GM12865 (cell line): ENCODE data around the gene RAPGEFL1.
"Not testable (repeated sequence)": the region's sequence is repeated elsewhere in the genome, so short reads cannot be mapped to it uniquely, and the experiment has no call there.

Experiments
- DNase-seq: peaks from one replicate; pipeline ENCODE4 v3.0.0; 2010; ENCODE audit warnings: low read depth
- H3K4me3 ChIP-seq: 2 replicates; pipeline ENCODE4 v1.5.1; 2011; ENCODE audit warnings: mild to moderate bottlenecking, low read depth, low read length, control low read depth
- CTCF ChIP-seq: IDR thresholded peaks from 2 replicates; pipeline ENCODE4 v1.5.1; 2011; ENCODE audit warnings: low read length, control low read depth, low read depth, inconsistent platforms; ENCODE audit not compliant: insufficient read depth; ENCODE audit errors: missing control alignments

The RAPGEFL1 gene

GRCh38 chr17:40177275-40177874, at the start of gene RAPGEFL1:
Gene RAPGEFL1 (plus strand): TSS chr17:40177470. CDS start chr17:40177862, 392 bp downstream.
- peak within 1 kb of the TSS; percentile 49 for H3K4me3 ChIP-seq
- TF ChIP-seq CTCF, result no peak
- DNase-seq, result peak; percentile 82

GRCh38 chr17:40129498-40129897, 47.8 kb upstream of the RAPGEFL1 start:
- H3K4me3 ChIP-seq, result no peak overlapping the region
- no peak for DNase-seq
- TF ChIP-seq CTCF, result no peak

- no peak for DNase-seq
- H3K4me3 ChIP-seq, result no peak overlapping the region
- no peak for TF ChIP-seq CTCF
These were observed 46.8 kb upstream of the RAPGEFL1 start for GRCh38 chr17:40130352-40131042.

GRCh38 chr17:40134184-40134583, 43.1 kb upstream of the RAPGEFL1 start:
- TF ChIP-seq CTCF, result no peak
- no peak for DNase-seq
- H3K4me3 ChIP-seq, result no peak overlapping the region

GRCh38 chr17:40135817-40136216, 41.5 kb upstream of the RAPGEFL1 start:
- no peak overlapping the region for H3K4me3 ChIP-seq
- no peak for TF ChIP-seq CTCF
- DNase-seq, result no peak

- DNase-seq, result no peak
- no peak for TF ChIP-seq CTCF
- H3K4me3 ChIP-seq, result peak overlapping the region; percentile 80
These were observed 37.7 kb upstream of the RAPGEFL1 start for GRCh38 chr17:40139566-40140058.

- H3K4me3 ChIP-seq, DNase-seq: not testable (repeated sequence)
These were observed 34.1 kb upstream of the RAPGEFL1 start for GRCh38 chr17:40143166-40143565.
